PFSK-1 (cell line): ENCODE measurements around the gene TIAL1.

Experiments used
- POLR2AphosphoS5 ChIP-seq: IDR thresholded peaks from 2 replicates; pipeline ENCODE4 v1.6.1; 2012; ENCODE audit warnings: low read depth, mild to moderate bottlenecking, control low read depth, low read length, moderate library complexity
- REST ChIP-seq, 2 experiments: IDR thresholded peaks; 2 replicates each; pipeline versions ENCODE4 v1.6.1 to v1.8.0; 2011 to 2012; ENCODE audit warnings: low read depth in 2 of 2, low read length in 2 of 2, control low read depth in 1 of 2, inconsistent platforms in 1 of 2, mild to moderate bottlenecking in 1 of 2, moderate library complexity in 1 of 2; ENCODE audit not compliant: insufficient read depth in 1 of 2
- TAF1 ChIP-seq: IDR thresholded peaks from 2 replicates; pipeline ENCODE4 v1.6.1; 2012; ENCODE audit warnings: low read length, control low read depth, borderline replicate concordance; ENCODE audit not compliant: insufficient read depth

- TF ChIP-seq POLR2AphosphoS5 (no peak), REST (IDR thresholded peaks at IDR 0.05; ENCODE audit: insufficient read depth in 1 of 2, low read depth in 2 of 2, low read length in 2 of 2) (no peak), TAF1 (no peak)
Observed at GRCh38 chr10:119609516-119609915, 12.8 kb upstream of the TIAL1 start.
